ENCODE results near the gene ITGA6.

ITGA6 gene

DNA sequence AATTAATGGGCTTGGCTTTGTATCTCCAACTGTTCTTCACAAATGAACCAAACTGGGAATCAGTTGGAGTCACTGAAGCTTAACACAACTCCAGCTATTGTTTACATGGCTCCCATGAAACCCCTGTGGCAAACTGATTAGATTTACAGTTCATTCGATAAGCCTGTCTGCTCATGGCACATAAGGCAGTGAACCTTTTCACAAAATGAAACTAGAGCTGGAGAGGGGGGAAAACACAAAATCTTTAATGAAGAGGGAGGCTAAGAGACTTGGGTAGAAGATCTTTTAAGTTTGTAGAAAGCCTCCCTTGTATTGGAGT is 11.6 kb upstream of the ITGA6 start:
- in situ Hi-C loops (cut with MboI; ENCODE audit: low sequenced_read_pairs) = no loop called here

DNA sequence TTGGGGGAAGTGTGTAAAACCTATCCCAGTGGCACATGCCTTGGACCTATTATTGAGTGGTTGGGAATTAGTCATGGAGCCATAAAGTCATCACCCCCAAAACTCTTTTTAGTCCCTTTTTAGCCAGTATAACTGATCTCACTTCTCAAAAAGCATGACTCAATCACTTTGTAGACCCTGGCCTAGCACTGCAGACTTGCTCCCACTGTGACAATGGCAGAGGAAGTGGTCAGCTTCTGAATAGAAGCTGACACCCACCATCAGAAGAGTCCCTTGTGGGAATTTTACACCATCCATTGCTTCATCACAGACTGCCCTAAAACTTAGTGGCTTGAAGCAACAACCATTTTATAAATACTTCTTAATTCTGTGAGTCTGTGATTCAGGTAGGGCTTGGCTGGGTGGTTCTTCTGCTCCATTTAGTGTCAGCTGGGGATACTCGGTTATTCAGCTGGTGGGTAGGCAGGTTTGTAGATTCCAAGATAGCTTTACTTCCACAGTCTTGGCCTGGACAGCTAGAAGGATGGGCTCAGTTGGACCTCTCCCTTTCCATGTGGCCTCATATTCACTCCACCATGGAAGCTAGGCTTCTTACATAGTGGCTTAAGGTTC is 10.8 kb upstream of the ITGA6 start:
- in situ Hi-C loops (cut with MboI; ENCODE audit: low sequenced_read_pairs) = no loop called here

- in situ Hi-C loops (cut with MboI; ENCODE audit: low sequenced_read_pairs) = no loop called here
Observed at GRCh38 chr2:172420216-172420615, 7.2 kb upstream of the ITGA6 start.

DNA sequence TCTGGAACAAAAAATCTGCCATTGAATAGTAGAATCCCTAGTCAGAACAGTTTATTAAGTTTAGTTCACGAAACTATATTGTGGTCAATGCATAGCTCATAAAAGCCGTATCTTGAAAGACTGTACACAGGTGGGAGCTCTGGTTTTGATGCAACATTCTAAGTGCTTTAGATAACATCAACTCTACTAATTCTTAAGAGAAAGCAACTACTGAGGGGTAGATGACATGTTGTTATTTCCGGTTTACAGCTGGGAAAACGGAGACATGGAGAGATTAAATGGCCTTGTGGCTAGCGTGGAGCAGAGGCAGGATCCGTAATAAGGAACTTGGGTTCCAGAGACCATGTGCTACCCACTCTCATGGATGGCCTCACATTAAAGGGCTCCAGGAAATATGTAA is 4.2 kb upstream of the ITGA6 start:
- in situ Hi-C loops (cut with MboI; ENCODE audit: low sequenced_read_pairs) = no loop called here

DNA sequence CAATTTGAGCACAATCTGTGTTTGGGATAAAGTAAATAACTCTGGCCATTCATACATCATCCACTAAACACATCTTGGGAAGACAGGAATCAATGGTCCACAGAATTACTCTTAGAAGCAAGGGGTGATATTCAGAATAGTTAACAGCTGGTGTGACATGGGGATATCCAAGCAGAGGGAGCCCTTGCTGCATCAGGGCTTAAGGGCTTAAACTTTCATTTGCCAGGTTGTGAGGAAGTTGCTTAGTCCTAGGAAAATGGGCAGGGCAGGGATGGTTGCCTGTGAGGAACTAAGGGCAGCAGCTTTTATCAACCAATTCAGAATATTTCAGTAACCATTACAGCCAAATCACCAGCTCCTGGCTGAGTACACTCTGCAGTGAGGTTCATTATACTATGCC is 2.0 kb upstream of the ITGA6 start:
- in situ Hi-C loops (cut with MboI; ENCODE audit: low sequenced_read_pairs) = no loop called here

GRCh38 chr2:172426635-172427255 is 641 bp upstream of the ITGA6 start:
- in situ Hi-C loops (cut with MboI; ENCODE audit: low sequenced_read_pairs) = no loop called here

GRCh38 chr2:172427990-172428831 is 825 bp downstream of the ITGA6 start:
- in situ Hi-C loops (cut with MboI; ENCODE audit: low sequenced_read_pairs) = no loop called here

DNA sequence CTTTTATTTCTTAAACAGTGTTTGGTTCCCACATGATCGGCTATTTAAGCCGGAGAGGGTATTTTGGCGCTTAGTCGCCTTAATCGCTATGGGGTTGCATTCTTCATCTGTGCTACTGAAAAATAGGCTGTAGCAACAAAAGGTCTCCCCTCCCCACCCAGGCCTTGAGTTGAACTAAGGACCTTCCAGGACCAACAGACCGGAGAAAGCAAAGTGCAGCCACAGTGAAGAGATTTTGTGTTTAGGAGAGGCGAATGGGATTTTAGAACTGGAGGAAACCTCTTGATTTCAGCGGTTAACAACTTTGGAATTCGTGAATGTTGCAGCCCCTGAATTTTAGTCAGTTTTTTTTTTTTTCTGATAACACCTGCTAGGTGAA is 1.4 kb downstream of the ITGA6 start:
- in situ Hi-C loops (cut with MboI; ENCODE audit: low sequenced_read_pairs) = no loop called here

DNA sequence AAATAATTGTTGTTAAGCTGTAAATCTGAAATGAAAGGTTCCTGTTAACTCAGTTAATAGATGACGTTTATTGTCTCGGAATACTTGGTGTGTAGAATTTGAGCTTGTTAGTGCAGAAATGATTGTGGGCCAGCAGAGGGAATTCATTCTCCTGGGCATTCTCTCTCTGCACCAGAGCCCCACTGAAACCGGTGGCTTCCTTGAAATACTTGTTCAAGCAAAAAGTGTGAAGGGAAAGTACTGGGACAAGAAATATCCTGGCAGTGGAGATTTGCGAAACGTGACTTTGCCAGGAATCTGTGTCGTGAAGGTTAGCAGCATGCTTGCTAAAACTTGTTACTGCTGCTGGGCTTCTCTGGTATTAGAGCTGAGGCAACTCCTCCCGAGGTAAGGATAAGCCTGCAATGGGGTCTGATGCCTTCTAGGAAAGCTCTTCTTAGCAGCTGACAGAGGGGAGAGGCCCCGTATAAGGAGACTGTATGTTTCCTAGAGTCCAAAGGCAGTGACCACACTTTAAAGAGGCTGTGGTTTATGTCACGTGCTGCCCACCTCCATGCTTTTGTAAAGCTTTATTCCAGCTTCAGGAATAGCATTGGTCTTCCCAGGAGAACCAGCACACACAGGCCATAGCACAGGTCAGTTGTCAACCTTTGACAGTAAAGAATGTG is 2.0 kb downstream of the ITGA6 start:
- in situ Hi-C loops (cut with MboI; ENCODE audit: low sequenced_read_pairs) = no loop called here

- in situ Hi-C loops (cut with MboI; ENCODE audit: low sequenced_read_pairs) = no loop called here
Observed at GRCh38 chr2:172430027-172430426, 2.6 kb downstream of the ITGA6 start.

DNA sequence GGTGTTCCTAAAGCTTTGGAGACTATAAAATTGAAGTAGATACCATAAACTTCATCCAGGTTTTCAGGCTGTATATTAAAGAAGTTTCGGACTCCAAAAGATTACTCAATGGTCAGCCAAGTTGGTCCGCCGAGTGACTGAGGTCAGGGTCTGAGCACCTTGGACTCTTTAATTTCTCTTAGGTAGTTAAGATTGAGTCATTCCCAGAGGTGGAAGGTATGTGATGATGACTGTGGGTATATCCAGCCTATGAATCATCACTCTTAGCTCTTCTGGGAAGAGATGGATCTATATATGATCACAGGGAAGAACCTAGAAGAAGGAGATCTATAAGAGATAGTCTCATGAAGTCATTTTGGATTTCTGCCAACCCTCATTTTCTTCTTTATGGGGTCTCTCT is 3.3 kb downstream of the ITGA6 start:
- in situ Hi-C loops (cut with MboI; ENCODE audit: low sequenced_read_pairs) = no loop called here

DNA sequence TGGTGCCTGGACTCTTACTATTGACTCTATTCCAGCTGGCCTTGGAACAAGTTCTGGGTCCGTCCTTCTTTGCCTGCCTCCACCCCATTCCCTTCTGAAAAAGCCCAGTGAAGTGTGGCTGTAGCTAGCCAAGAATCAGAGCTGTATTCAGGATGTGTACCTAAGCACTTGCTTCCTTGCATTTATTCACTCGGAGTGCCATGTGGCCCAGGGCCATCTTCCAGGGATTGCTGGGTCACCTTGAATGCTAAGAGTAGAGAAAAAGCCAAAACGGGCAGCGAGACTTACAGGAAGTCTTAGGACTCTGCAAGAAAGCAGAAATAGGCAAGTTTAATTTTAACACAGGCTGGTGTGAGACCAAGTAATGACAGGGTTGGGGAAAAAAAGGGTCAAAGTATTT is 4.1 kb downstream of the ITGA6 start:
- in situ Hi-C loops (cut with MboI; ENCODE audit: low sequenced_read_pairs) = no loop called here

DNA sequence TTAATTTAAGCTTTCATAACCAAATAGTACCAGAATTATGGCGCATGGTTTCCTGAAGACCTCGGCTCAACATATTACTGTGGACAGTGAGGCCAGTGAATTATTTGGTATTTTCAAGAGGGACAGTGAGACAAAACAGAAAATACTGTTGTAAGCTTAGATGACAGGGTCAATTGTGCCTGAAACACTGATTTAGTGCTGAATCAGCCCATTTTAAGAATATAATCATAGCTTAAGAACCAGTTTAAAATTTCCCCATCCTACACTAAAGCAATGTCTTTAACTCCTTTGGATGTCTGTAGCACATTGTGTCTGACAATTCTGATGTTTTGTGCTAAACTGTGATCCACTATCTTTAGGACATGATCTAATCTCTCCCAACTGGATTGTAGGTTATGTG is 4.6 kb downstream of the ITGA6 start:
- in situ Hi-C loops (cut with MboI; ENCODE audit: low sequenced_read_pairs) = no loop called here

- in situ Hi-C loops (cut with MboI; ENCODE audit: low sequenced_read_pairs) = no loop called here
Observed at GRCh38 chr2:172433144-172433543, 5.8 kb downstream of the ITGA6 start.

- in situ Hi-C loops (cut with MboI; ENCODE audit: low sequenced_read_pairs) = no loop called here
Observed at GRCh38 chr2:172434821-172435605, 7.6 kb downstream of the ITGA6 start.

- in situ Hi-C loops (cut with MboI; ENCODE audit: low sequenced_read_pairs) = no loop called here
Observed at GRCh38 chr2:172435606-172435911, 8.2 kb downstream of the ITGA6 start.

DNA sequence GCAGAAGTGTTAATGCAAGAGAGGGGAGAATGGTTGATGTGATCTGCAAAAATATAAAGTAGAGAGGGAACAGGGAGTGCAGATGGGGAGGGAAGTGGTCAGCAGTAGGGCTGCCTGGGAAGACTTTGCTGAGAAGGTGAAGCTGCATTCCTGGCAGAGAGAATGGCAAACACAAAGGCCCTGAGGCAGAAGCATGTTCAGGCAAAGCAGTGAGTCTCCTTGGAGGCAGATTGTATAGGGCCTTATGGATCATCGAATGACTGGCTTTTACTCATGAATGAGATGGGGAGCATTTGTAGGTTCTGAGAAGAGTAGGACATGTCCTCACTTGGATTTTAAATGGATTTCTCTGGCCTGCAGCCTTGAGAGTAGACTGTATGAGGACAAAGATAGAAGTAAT is 9.5 kb downstream of the ITGA6 start:
- in situ Hi-C loops (cut with MboI; ENCODE audit: low sequenced_read_pairs) = no loop called here

GRCh38 chr2:172437419-172438341 is 10.3 kb downstream of the ITGA6 start:
- in situ Hi-C loops (cut with MboI; ENCODE audit: low sequenced_read_pairs) = no loop called here

DNA sequence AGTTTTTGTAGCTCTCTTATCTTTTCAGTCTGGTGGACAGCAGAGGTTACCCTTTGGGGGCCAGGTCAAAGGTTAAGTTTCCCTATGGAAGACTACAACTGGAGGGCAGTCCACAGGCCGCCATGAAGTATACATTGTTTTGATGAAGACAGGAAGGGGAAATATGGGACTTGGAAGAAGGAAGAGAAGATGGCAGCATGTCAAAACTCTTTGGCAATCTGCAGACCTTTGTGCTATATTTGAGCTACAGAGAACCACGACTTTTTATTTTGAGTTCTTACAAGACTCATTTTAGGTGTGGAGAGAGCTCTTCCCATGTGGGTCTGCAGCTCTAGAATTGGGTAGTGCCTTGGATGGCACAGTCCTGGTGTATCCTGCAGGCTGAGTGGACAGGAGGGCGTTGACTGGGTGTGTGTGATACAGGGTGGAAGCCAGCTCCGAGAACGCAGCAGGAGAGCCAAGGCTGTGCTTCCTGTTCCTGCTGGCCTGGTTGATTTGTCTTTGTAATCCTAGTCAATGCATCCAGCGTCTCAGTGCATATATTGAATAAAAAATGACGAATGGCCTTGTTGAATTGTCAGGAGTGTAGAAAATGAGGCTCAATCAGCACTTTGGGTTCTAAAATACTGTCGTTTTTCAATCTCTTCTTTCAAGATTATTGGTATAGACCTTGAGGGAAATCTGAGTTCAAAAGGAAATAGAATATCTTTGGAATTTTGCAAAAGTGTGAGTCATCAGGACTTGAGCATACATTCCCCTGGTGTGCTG is 11.5 kb downstream of the ITGA6 start:
- in situ Hi-C loops (cut with MboI; ENCODE audit: low sequenced_read_pairs) = no loop called here

DNA sequence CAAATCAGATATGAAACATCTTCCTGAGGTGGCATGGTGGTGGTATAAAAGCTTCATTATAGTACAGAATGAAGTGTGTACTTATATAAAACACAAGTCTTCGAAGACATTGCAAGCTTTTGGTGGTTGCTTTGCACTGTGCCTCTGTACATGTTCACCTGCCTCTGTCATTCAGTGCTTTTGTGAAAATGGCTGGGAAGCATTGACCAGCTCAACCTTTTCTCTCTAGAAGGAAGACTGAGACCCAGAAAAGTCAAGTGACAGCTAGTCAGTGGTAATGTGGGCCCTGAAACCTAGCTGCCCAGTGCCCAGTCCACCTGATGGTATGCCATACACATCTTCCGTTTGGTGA is 12.1 kb downstream of the ITGA6 start:
- in situ Hi-C loops (cut with MboI; ENCODE audit: low sequenced_read_pairs) = no loop called here

Measured in HL-60/S4 treated with phorbol 12-myristate 13-acetate at 8.2 ng/mL for 4 days and 3 days (cell line).